OCI-LY7 (cell line): ENCODE results near the gene SLC6A6. TPM values are rescaled to one million over a fixed set of nuclear protein-coding genes. Genes with fewer than 3 reads are reported as not detected.

Source experiments
- BruUV-seq: library from RNA; stranded (reverse); fragments of 400-500 nt; replicated peaks from 2 replicates; lab custom pipeline; 2021; lab: Mats Ljungman, UMichigan
- CTCF ChIA-PET: fragments of 300-600 bp; sonication (Branson Sonifier 250); formaldehyde crosslinking; loops from one replicate; lab custom pipeline; 2022; ENCODE audit warnings: antibody characterized with exemption; ENCODE audit not compliant: unreplicated experiment; lab: Charles Lee
- POLR2A ChIA-PET: fragments of 300-600 bp; sonication (Branson Sonifier 250); formaldehyde crosslinking; loops from one replicate; lab custom pipeline; 2022; ENCODE audit warnings: antibody characterized with exemption; lab: Charles Lee
- DNase-seq: peaks from one replicate; pipeline ENCODE4 v3.0.0-alpha.2; 2015; ENCODE audit warnings: low spot score
- H2AFZ ChIP-seq: fragments of 200-600 bp; sonication (generic), shearing (Covaris generic); 2 replicates; pipeline ENCODE4 v1.6.1; 2014; ENCODE audit warnings: mild to moderate bottlenecking, antibody characterized with exemption, low read length, moderate library complexity
- H3K27ac ChIP-seq: fragments of 200-600 bp; sonication (generic); 2 replicates; pipeline ENCODE4 v1.5.1; 2014; ENCODE audit warnings: mixed run types, low read depth, mild to moderate bottlenecking, moderate library complexity, low read length, inconsistent platforms; ENCODE audit not compliant: poor library complexity, severe bottlenecking
- H3K36me3 ChIP-seq: fragments of 200-600 bp; sonication (generic); 2 replicates; pipeline ENCODE4 v1.6.1; 2014; ENCODE audit warnings: mild to moderate bottlenecking, antibody characterized with exemption, low read length, moderate library complexity, mixed read lengths; ENCODE audit not compliant: insufficient read depth
- H3K4me1 ChIP-seq: fragments of 200-600 bp; sonication (generic); 2 replicates; pipeline ENCODE4 v1.5.1; 2014; ENCODE audit warnings: mild to moderate bottlenecking, low read length; ENCODE audit not compliant: insufficient read depth, poor library complexity, severe bottlenecking
- H3K4me2 ChIP-seq: fragments of 200-600 bp; sonication (generic); 2 replicates; pipeline ENCODE4 v1.6.1; 2014; ENCODE audit warnings: mild to moderate bottlenecking, low read length
- H3K4me3 ChIP-seq: fragments of 200-600 bp; sonication (generic); 2 replicates; pipeline ENCODE4 v1.5.1; 2014; ENCODE audit warnings: mild to moderate bottlenecking, low read depth, low read length; ENCODE audit not compliant: poor library complexity, severe bottlenecking
- H3K79me2 ChIP-seq: fragments of 200-600 bp; sonication (generic); 2 replicates; pipeline ENCODE4 v1.6.1; 2016; ENCODE audit warnings: low read depth, mild to moderate bottlenecking, low read length, moderate library complexity, mixed read lengths; ENCODE audit not compliant: insufficient read depth
- H3K9me2 ChIP-seq: fragments of 200-600 bp; sonication (generic); 2 replicates; pipeline ENCODE4 v1.6.1; 2016; ENCODE audit warnings: mild to moderate bottlenecking, low read length, mixed read lengths; ENCODE audit not compliant: insufficient read depth
- H3K9me3 ChIP-seq: fragments of 200-600 bp; sonication (generic); 2 replicates; pipeline ENCODE4 v1.6.1; 2014; ENCODE audit warnings: mild to moderate bottlenecking, mixed run types, low read length, mixed read lengths
- H4K20me1 ChIP-seq: fragments of 200-600 bp; sonication (generic); 2 replicates; pipeline ENCODE4 v1.6.1; 2014; ENCODE audit warnings: mild to moderate bottlenecking, antibody characterized with exemption, low read length, moderate library complexity, mixed read lengths; ENCODE audit not compliant: insufficient read depth
- EZH2phosphoT487 ChIP-seq: fragments of 200-600 bp; sonication (generic); IDR thresholded peaks from 2 replicates; pipeline ENCODE4 v1.6.1; 2018; ENCODE audit warnings: low read depth, borderline replicate concordance, mild to moderate bottlenecking, mixed run types, antibody characterized with exemption, low read length, moderate library complexity, mixed read lengths
- intact Hi-C: fragments of 100-400 bp; cut with micrococcal nuclease; formaldehyde crosslinking; loops from one replicate; pipeline ENCODE4 v1.10.0; 2022; ENCODE audit not compliant: unreplicated experiment
- total RNA-seq, 2 experiments: library from RNA; depleted of rRNA in 1 of 2; stranded (reverse); fragments of >200 nt in 1 of 2; shearing (Covaris generic) in 1 of 2; gene quantifications; 2 replicates each; pipeline ENCODE4 v1.2.3, GENCODE V29; 2014 to 2022
- TF ChIP-seq, protein P1 (sequence below): fragments of 200-600 bp; sonication (generic); conservative IDR thresholded peaks from 2 replicates; pipeline ENCODE4 v1.5.1; 2014; ENCODE audit warnings: mild to moderate bottlenecking, antibody characterized with exemption, low read length, moderate library complexity, mixed read lengths

SLC6A6 gene
- total RNA-seq, 2 experiments from 2014 or later = 43.0 to 51.8 TPM

DNA sequence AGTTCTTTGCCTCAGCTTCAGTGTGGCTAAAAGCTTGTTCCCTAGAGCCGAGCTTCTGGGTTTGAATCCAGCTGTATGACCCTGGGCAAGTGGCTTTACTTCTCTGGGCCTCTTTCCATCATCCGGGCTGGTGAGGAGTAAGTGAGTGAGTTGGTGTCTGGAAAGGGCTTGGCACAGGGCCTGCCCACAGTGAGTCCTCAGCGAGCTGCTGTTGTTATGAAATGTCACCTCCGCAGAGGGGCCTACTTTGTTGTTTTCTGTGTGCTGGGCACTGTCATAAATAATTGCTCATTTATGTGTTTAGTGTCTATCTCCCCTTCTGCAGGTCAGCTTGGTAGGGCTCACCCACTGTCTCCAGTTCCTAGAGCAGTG is 31.7 kb downstream of the SLC6A6 start:
- ChIA-PET CTCF (no interaction called here), POLR2A (interaction anchor here (0.8 to 5.1 kb wide), 4 partner anchors 18 to 69 kb away, joined by 3 to 32 read pairs (median 4); partner anchors contain the start of gene SLC6A6)
- Histone ChIP-seq H3K9me2 (no peaks in the 10 kb centered on the region), H3K4me2 (no peak overlapping the region), H2AFZ (no peak overlapping the region), H3K4me3 (no peak overlapping the region), H3K27ac (no peak overlapping the region), H3K9me3 (no peaks in the 10 kb centered on the region), H3K36me3 (peaks cover 50% of the 10 kb centered on the region; the same call in 1 of the 2 replicates), H3K4me1 (peaks cover 51% of the 10 kb centered on the region), H4K20me1 (peaks cover 24% of the 10 kb centered on the region), H3K79me2 (peaks cover 87% of the 10 kb centered on the region)
- intact Hi-C loops = loop anchor here (5.0 kb wide), 1 partner anchor 663 kb away; the partner anchor contains the start of gene RBSN
- DNase-seq = no peak
- BruUV-seq = no TSS peak
- TF ChIP-seq, protein P1, sequence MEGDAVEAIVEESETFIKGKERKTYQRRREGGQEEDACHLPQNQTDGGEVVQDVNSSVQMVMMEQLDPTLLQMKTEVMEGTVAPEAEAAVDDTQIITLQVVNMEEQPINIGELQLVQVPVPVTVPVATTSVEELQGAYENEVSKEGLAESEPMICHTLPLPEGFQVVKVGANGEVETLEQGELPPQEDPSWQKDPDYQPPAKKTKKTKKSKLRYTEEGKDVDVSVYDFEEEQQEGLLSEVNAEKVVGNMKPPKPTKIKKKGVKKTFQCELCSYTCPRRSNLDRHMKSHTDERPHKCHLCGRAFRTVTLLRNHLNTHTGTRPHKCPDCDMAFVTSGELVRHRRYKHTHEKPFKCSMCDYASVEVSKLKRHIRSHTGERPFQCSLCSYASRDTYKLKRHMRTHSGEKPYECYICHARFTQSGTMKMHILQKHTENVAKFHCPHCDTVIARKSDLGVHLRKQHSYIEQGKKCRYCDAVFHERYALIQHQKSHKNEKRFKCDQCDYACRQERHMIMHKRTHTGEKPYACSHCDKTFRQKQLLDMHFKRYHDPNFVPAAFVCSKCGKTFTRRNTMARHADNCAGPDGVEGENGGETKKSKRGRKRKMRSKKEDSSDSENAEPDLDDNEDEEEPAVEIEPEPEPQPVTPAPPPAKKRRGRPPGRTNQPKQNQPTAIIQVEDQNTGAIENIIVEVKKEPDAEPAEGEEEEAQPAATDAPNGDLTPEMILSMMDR = no peak
- no peak for TF ChIP-seq EZH2phosphoT487

DNA sequence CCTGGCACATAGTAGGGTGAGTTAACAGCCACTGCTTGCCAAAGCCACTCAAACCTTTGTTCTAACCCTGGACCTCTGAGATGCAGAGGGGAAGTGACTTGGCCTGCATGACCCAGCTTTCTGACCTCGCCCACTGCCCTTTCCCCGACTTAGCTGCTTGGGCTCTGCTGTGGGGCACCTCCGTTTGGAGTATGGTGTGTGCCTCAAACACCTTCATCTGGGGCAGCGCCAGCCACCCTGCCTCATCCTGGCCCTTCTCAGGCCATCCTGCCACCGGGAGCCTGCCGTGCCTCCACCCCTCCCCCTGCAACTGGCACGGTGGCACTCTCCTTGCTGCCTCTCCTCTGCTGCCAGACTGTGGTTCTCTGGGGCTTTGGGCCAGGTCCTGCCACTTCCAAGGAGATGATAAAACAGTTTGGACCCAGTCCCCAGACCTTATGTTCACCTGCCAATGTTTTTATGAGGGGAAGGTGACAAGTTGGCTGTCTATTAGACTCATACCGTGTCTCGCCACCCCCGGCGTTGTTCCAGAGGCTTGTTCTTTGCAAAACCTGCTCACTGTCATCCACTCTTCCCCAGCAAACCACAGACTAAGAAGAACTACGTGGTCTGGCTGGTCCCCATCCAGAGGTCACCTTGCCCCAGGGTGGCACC is 32.2 kb downstream of the SLC6A6 start:
- ChIA-PET CTCF (no interaction called here), POLR2A (interaction anchor here (0.6 kb wide), 1 partner anchor 47 kb away, joined by 3 read pairs; no protein-coding TSS in a partner anchor)
- Histone ChIP-seq H3K9me3 (no peaks in the 10 kb centered on the region), H3K36me3 (peaks cover 55% of the 10 kb centered on the region; the same call in 1 of the 2 replicates), H3K4me2 (no peak overlapping the region), H3K27ac (no peak overlapping the region), H3K4me1 (peaks cover 46% of the 10 kb centered on the region), H3K4me3 (no peak overlapping the region), H3K9me2 (no peaks in the 10 kb centered on the region), H3K79me2 (peaks cover 87% of the 10 kb centered on the region), H2AFZ (no peak overlapping the region), H4K20me1 (peaks cover 24% of the 10 kb centered on the region)
- DNase-seq = no peak
- intact Hi-C loops = loop anchor here (5.0 kb wide), 1 partner anchor 663 kb away; the partner anchor contains the start of gene RBSN
- TF ChIP-seq EZH2phosphoT487 = no peak
- TF ChIP-seq, protein P1 = no peak
- no TSS peak for BruUV-seq
